ENCODE measurements around the gene FOXI1.
"Not testable (repeated sequence)": the region's sequence is repeated elsewhere in the genome, so short reads cannot be mapped to it uniquely, and the experiment has no call there.

The FOXI1 gene

GRCh38 chr5:170092455-170093101, 13.1 kb upstream of the FOXI1 start:
- no peak for DNase-seq (ENCODE audit: low spot score)

GRCh38 chr5:170094329-170094728, 11.4 kb upstream of the FOXI1 start:
- DNase-seq (ENCODE audit: low spot score) = not testable (repeated sequence)

GRCh38 chr5:170095646-170096045, 10.1 kb upstream of the FOXI1 start:
- no peak for DNase-seq (ENCODE audit: low spot score)

GRCh38 chr5:170097934-170098333, 7.8 kb upstream of the FOXI1 start:
- DNase-seq (ENCODE audit: low spot score) = no peak

GRCh38 chr5:170100066-170100943, 5.4 kb upstream of the FOXI1 start:
- peak; percentile 83 for DNase-seq (ENCODE audit: low spot score)

- DNase-seq (ENCODE audit: low spot score) = no peak
These were observed 2.2 kb upstream of the FOXI1 start for GRCh38 chr5:170103447-170103846.

- no peak for DNase-seq (ENCODE audit: low spot score)
These were observed 1.4 kb upstream of the FOXI1 start for GRCh38 chr5:170104299-170104698.

GRCh38 chr5:170104710-170105109, 987 bp upstream of the FOXI1 start:
- no peak for DNase-seq (ENCODE audit: low spot score)

- DNase-seq (ENCODE audit: low spot score) = no peak
These were observed 2.0 kb downstream of the FOXI1 start for GRCh38 chr5:170107674-170108073.

GRCh38 chr5:170108266-170108785, 2.6 kb downstream of the FOXI1 start:
- DNase-seq (ENCODE audit: low spot score) = no peak

- DNase-seq (ENCODE audit: low spot score) = no peak
These were observed 3.6 kb downstream of the FOXI1 start for GRCh38 chr5:170109059-170110031.

GRCh38 chr5:170110403-170111087, 4.8 kb downstream of the FOXI1 start:
- DNase-seq (ENCODE audit: low spot score) = no peak

- DNase-seq (ENCODE audit: low spot score) = no peak
These were observed 5.5 kb downstream of the FOXI1 start for GRCh38 chr5:170111088-170111785.

GRCh38 chr5:170112876-170113521, 7.3 kb downstream of the FOXI1 start:
- DNase-seq (ENCODE audit: low spot score) = no peak

- no peak for DNase-seq (ENCODE audit: low spot score)
These were observed 7.8 kb downstream of the FOXI1 start for GRCh38 chr5:170113522-170113900.

GRCh38 chr5:170114271-170114670, 8.6 kb downstream of the FOXI1 start:
- DNase-seq (ENCODE audit: low spot score) = no peak

GRCh38 chr5:170115925-170116324, 10.2 kb downstream of the FOXI1 start:
- no peak for DNase-seq (ENCODE audit: low spot score)

- DNase-seq (ENCODE audit: low spot score) = no peak
These were observed 12.0 kb downstream of the FOXI1 start for GRCh38 chr5:170117736-170118135.

- DNase-seq (ENCODE audit: low spot score) = no peak
These were observed 14.9 kb downstream of the FOXI1 start for GRCh38 chr5:170120576-170120975.

GRCh38 chr5:170121321-170121720, 15.6 kb downstream of the FOXI1 start:
- no peak for DNase-seq (ENCODE audit: low spot score)

All from SK-N-DZ (cell line).